ENCODE measurements around the gene ARAP2. TPM values are rescaled to one million over a fixed set of nuclear protein-coding genes. Genes with fewer than 3 reads are reported as not detected.

ARAP2 gene
- total RNA-seq, 2 experiments from 2014 or later: 6.9 to 8.6 TPM

DNA sequence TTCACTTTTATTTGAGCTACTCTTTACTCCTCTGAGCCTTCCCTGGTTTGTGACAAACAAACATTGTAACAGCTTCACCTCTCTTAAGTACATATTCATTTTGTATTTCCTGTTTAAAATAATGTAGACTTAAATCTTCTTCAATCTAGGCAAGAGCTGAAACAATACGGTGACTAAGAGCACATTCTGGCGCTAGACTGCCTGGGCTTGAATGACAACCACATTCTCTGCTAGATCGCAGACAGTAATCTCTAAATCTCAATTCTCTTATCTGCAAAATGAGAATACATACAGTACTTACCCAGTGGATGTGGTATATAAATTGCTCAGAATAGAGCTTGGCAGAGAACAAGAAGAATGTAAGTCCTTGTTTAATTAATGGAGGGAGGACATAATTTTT is 144.8 kb downstream of the ARAP2 start:
- Histone ChIP-seq H3K79me2 (ENCODE audit: insufficient read depth, low read depth, low read length) (no peaks in the 10 kb centered on the region), H3K27ac (ENCODE audit: low read depth, low read length, poor library complexity, severe bottlenecking) (no peak overlapping the region), H2AFZ (ENCODE audit: low read length) (no peak overlapping the region), H3K36me3 (ENCODE audit: insufficient read depth, low read length) (no peaks in the 10 kb centered on the region), H3K4me3 (ENCODE audit: low read depth, low read length, poor library complexity, severe bottlenecking) (no peak overlapping the region), H3K9me3 (ENCODE audit: low read length) (no peaks in the 10 kb centered on the region), H3K4me1 (ENCODE audit: insufficient read depth, low read length, poor library complexity, severe bottlenecking) (no peaks in the 10 kb centered on the region), H3K4me2 (ENCODE audit: low read length) (no peak overlapping the region), H3K9me2 (ENCODE audit: insufficient read depth, low read length) (no peaks in the 10 kb centered on the region), H4K20me1 (ENCODE audit: insufficient read depth, low read length) (no peaks in the 10 kb centered on the region)
- no TSS peak for BruUV-seq (replicated peaks)
- no peak for DNase-seq (ENCODE audit: low spot score)
- no peak for TF ChIP-seq EZH2phosphoT487 (IDR thresholded peaks at IDR 0.05; ENCODE audit: borderline replicate concordance, low read depth, low read length)
- ChIA-PET CTCF (ENCODE audit: unreplicated experiment) (no interaction called here), POLR2A (interaction anchor here (0.7 kb wide), 1 partner anchor 22 kb away, joined by 7 read pairs; no protein-coding TSS in a partner anchor)
- intact Hi-C loops (cut with micrococcal nuclease; ENCODE audit: unreplicated experiment): no loop called here

- no peak for DNase-seq (ENCODE audit: low spot score)
- CTCF ChIA-PET (ENCODE audit: unreplicated experiment): no interaction called here
- Histone ChIP-seq H3K4me1 (ENCODE audit: insufficient read depth, low read length, poor library complexity, severe bottlenecking) (no peaks in the 10 kb centered on the region), H3K4me3 (ENCODE audit: low read depth, low read length, poor library complexity, severe bottlenecking) (no peak overlapping the region), H2AFZ (ENCODE audit: low read length) (no peak overlapping the region), H3K9me3 (ENCODE audit: low read length) (no peaks in the 10 kb centered on the region), H4K20me1 (ENCODE audit: insufficient read depth, low read length) (no peaks in the 10 kb centered on the region), H3K36me3 (ENCODE audit: insufficient read depth, low read length) (no peaks in the 10 kb centered on the region), H3K79me2 (ENCODE audit: insufficient read depth, low read depth, low read length) (no peaks in the 10 kb centered on the region), H3K4me2 (ENCODE audit: low read length) (no peak overlapping the region), H3K9me2 (ENCODE audit: insufficient read depth, low read length) (no peaks in the 10 kb centered on the region), H3K27ac (ENCODE audit: low read depth, low read length, poor library complexity, severe bottlenecking) (no peak overlapping the region)
- intact Hi-C loops (cut with micrococcal nuclease; ENCODE audit: unreplicated experiment): no loop called here
- BruUV-seq (replicated peaks): no TSS peak
- TF ChIP-seq CTCF (conservative IDR thresholded peaks at IDR 0.05; ENCODE audit: low read length): no peak
- no peak for TF ChIP-seq EZH2phosphoT487 (IDR thresholded peaks at IDR 0.05; ENCODE audit: borderline replicate concordance, low read depth, low read length)
- POLR2A ChIA-PET: no interaction called here
Measured at GRCh38 chr4:36094995-36095394, 149.3 kb downstream of the ARAP2 start.

DNA sequence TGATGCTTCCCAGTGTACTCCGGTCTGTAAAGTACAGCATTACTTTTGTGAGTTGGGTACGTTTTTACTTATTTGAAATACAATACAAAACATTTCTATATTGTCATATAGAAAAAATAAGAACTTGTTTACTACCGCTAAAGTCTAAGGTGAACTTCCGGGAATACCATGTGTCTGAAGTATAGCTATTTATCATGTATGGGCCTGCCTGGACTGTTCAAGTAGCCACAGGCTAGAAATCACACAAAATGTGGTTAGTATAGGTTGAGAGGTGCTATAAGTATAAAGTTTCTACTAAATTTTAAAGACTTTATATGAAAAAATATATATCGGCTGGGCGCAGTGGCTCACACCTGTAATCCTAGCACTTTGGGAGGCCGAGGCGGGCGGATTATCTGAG is 152.3 kb downstream of the ARAP2 start:
- intact Hi-C loops (cut with micrococcal nuclease; ENCODE audit: unreplicated experiment): no loop called here
- POLR2A ChIA-PET: no interaction called here

More for the DNA sequence above, 152.3 kb downstream of the ARAP2 start:
- no peaks in the 10 kb centered on the region for H3K4me1 ChIP-seq (ENCODE audit: insufficient read depth, low read length, poor library complexity, severe bottlenecking)
- H3K4me3 ChIP-seq (ENCODE audit: low read depth, low read length, poor library complexity, severe bottlenecking): no peak overlapping the region
- no peaks in the 10 kb centered on the region for H3K9me3 ChIP-seq (ENCODE audit: low read length)
- no peak for DNase-seq (ENCODE audit: low spot score)
- no peak overlapping the region for H2AFZ ChIP-seq (ENCODE audit: low read length)
- CTCF ChIA-PET (ENCODE audit: unreplicated experiment): no interaction called here
- no peaks in the 10 kb centered on the region for H4K20me1 ChIP-seq (ENCODE audit: insufficient read depth, low read length)
- H3K79me2 ChIP-seq (ENCODE audit: insufficient read depth, low read depth, low read length): no peaks in the 10 kb centered on the region
- no peak overlapping the region for H3K27ac ChIP-seq (ENCODE audit: low read depth, low read length, poor library complexity, severe bottlenecking)
- no peak overlapping the region for H3K4me2 ChIP-seq (ENCODE audit: low read length)
- no peaks in the 10 kb centered on the region for H3K9me2 ChIP-seq (ENCODE audit: insufficient read depth, low read length)
- no peaks in the 10 kb centered on the region for H3K36me3 ChIP-seq (ENCODE audit: insufficient read depth, low read length)
- TF ChIP-seq CTCF (conservative IDR thresholded peaks at IDR 0.05; ENCODE audit: low read length): no peak
- no peak for TF ChIP-seq EZH2phosphoT487 (IDR thresholded peaks at IDR 0.05; ENCODE audit: borderline replicate concordance, low read depth, low read length)
- BruUV-seq (replicated peaks): no TSS peak
